ENCODE data around the gene TLR10.

TLR10 gene

DNA sequence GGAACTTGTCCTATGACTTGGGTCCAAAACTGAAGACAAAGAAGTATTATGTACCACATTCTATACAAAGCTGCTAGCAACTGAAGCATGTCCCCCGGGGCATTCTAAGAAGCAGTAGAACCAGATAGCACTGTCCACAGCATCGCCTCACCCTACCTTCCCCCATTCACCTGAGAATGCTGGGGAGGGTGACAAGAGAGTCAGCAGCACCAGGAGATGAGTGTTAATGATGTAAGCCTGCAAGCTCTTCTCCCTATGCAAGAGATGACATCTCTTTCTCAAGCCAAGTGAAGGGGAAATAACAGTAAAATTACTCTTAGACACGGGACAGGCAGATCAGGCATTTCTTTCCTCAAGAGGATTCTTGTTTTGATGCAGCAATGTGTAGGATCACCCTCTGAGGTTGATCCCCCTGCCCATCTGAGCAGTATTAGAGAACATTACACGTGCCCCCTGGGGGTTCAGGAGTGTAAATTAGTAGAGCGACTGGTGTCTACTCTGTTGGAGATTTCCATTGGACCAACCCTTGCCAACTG, 35.7 kb upstream of the TLR10 start:
- H3K4me3 ChIP-seq (ENCODE audit: low read depth, low read length, poor library complexity, severe bottlenecking) = no peak overlapping the region
- H3K9me3 ChIP-seq (ENCODE audit: low read length) = peaks cover 26% of the 10 kb centered on the region
- no peaks in the 10 kb centered on the region for H3F3A ChIP-seq (ENCODE audit: insufficient read depth, low read length)
- H3K79me2 ChIP-seq (ENCODE audit: insufficient read depth, low read length) = no peaks in the 10 kb centered on the region
- no peak overlapping the region for H3K9ac ChIP-seq (ENCODE audit: low read length)
- H3K9me2 ChIP-seq (ENCODE audit: low read depth, low read length) = no peaks in the 10 kb centered on the region
- peak overlapping the region; percentile 47 for H3K27ac ChIP-seq (ENCODE audit: low read depth, low read length, poor library complexity, severe bottlenecking)
- no peak for TF ChIP-seq EZH2 (IDR thresholded peaks at IDR 0.05; ENCODE audit: borderline replicate concordance, low read length)
- TF ChIP-seq, protein P1, sequence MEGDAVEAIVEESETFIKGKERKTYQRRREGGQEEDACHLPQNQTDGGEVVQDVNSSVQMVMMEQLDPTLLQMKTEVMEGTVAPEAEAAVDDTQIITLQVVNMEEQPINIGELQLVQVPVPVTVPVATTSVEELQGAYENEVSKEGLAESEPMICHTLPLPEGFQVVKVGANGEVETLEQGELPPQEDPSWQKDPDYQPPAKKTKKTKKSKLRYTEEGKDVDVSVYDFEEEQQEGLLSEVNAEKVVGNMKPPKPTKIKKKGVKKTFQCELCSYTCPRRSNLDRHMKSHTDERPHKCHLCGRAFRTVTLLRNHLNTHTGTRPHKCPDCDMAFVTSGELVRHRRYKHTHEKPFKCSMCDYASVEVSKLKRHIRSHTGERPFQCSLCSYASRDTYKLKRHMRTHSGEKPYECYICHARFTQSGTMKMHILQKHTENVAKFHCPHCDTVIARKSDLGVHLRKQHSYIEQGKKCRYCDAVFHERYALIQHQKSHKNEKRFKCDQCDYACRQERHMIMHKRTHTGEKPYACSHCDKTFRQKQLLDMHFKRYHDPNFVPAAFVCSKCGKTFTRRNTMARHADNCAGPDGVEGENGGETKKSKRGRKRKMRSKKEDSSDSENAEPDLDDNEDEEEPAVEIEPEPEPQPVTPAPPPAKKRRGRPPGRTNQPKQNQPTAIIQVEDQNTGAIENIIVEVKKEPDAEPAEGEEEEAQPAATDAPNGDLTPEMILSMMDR (IDR thresholded peaks at IDR 0.05; ENCODE audit: low read length) = no peak
- H3K36me3 ChIP-seq (ENCODE audit: insufficient read depth, low read length) = peaks cover 22% of the 10 kb centered on the region
- H4K20me1 ChIP-seq (ENCODE audit: insufficient read depth, low read length) = no peaks in the 10 kb centered on the region
- H3K27me3 ChIP-seq (ENCODE audit: insufficient read depth, low read length) = no peaks in the 10 kb centered on the region
- H3K4me2 ChIP-seq (ENCODE audit: low read length) = peak overlapping the region; percentile 14; the same call in 1 of the 2 replicates
- no peak overlapping the region for H2AFZ ChIP-seq (ENCODE audit: low read length)
- H3K4me1 ChIP-seq (ENCODE audit: insufficient read depth, low read length, severe bottlenecking) = peaks cover 47% of the 10 kb centered on the region

DNA sequence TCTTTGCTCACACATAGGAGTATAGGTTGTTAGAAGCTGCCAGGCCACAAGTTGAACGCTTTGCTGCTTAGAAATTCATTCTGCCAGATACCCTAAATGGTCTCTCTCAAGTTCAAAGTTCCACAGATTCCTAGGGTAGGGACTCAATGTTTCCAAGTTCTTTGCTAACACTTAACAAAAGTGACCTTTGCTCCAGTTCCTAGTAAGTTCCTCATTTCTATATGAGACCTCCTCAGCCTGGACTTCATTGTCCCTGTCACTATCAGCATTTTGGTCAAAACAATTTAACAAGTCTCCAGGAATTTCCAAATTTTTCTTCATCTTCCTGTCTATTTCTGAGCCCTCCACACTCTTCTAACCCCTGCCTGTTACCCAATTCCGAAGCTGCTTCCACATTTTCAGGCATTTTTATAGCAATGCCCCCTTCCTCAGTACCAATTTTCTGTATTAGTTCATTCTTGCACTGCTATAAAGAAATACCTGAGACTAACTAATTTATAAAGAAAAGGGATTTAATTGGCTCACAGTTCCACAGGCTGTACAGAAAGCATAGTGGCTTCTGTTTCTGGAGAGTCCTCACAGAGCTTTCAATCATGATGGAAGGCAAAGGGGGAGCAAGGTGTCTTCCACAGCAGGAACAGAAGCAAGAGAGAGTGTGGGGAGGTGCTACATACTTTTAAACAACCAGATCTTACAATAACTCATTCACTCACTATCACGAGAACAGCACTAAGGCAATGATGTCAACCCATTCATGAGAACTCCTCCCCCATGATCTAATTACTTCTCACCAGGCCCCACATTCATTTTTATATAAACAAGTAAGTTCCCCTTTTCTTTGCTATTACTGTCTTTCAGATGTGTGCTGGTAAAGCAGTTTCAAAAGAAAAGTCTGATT, 33.3 kb upstream of the TLR10 start:
- H3K4me1 ChIP-seq (ENCODE audit: insufficient read depth, low read length, severe bottlenecking) = peaks cover 47% of the 10 kb centered on the region
- H3K9me3 ChIP-seq (ENCODE audit: low read length) = peaks cover 16% of the 10 kb centered on the region; the same call in 1 of the 2 replicates
- no peak overlapping the region for H2AFZ ChIP-seq (ENCODE audit: low read length)
- peak overlapping the region; percentile 34 for H3K4me3 ChIP-seq (ENCODE audit: low read depth, low read length, poor library complexity, severe bottlenecking)
- H3K4me2 ChIP-seq (ENCODE audit: low read length) = peak overlapping the region; percentile 51; the same call in 1 of the 2 replicates
- no peaks in the 10 kb centered on the region for H3F3A ChIP-seq (ENCODE audit: insufficient read depth, low read length)
- H3K27ac ChIP-seq (ENCODE audit: low read depth, low read length, poor library complexity, severe bottlenecking) = peak overlapping the region; percentile 86
- peak overlapping the region; percentile 32 for H3K9ac ChIP-seq (ENCODE audit: low read length)
- H3K79me2 ChIP-seq (ENCODE audit: insufficient read depth, low read length) = no peaks in the 10 kb centered on the region
- H4K20me1 ChIP-seq (ENCODE audit: insufficient read depth, low read length) = no peaks in the 10 kb centered on the region
- peaks cover 18% of the 10 kb centered on the region for H3K36me3 ChIP-seq (ENCODE audit: insufficient read depth, low read length)
- H3K9me2 ChIP-seq (ENCODE audit: low read depth, low read length) = no peaks in the 10 kb centered on the region
- TF ChIP-seq, protein P1 (IDR thresholded peaks at IDR 0.05; ENCODE audit: low read length) = no peak
- TF ChIP-seq EZH2 (IDR thresholded peaks at IDR 0.05; ENCODE audit: borderline replicate concordance, low read length) = no peak
- no peaks in the 10 kb centered on the region for H3K27me3 ChIP-seq (ENCODE audit: insufficient read depth, low read length)

DNA sequence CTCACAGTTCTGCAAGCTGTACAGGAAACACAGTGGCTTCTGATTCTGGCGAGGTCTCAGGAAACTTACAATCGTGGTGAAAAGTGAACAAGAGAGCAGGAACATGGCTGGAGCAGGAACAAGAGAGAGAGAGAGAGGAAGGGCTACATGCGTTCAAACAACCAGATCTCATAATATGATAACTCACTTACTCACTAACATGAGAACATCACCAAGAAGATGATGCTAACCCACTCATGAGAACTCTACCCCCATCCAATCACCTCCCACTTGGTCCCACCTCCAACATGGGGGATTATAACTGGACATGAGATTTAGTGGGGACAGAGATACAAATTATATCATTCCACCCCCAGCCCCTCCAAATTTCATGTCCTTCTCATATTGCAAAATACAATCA, 31.6 kb upstream of the TLR10 start:
- no peaks in the 10 kb centered on the region for H3K9me2 ChIP-seq (ENCODE audit: low read depth, low read length)
- H3F3A ChIP-seq (ENCODE audit: insufficient read depth, low read length) = no peaks in the 10 kb centered on the region
- peaks cover 16% of the 10 kb centered on the region; the same call in 1 of the 2 replicates for H3K9me3 ChIP-seq (ENCODE audit: low read length)
- no peak overlapping the region for H3K27ac ChIP-seq (ENCODE audit: low read depth, low read length, poor library complexity, severe bottlenecking)
- TF ChIP-seq EZH2 (IDR thresholded peaks at IDR 0.05; ENCODE audit: borderline replicate concordance, low read length) = no peak
- TF ChIP-seq, protein P1 (IDR thresholded peaks at IDR 0.05; ENCODE audit: low read length) = no peak
- H3K4me1 ChIP-seq (ENCODE audit: insufficient read depth, low read length, severe bottlenecking) = peaks cover 32% of the 10 kb centered on the region
- H3K4me2 ChIP-seq (ENCODE audit: low read length) = no peak overlapping the region
- H3K9ac ChIP-seq (ENCODE audit: low read length) = no peak overlapping the region
- no peak overlapping the region for H3K4me3 ChIP-seq (ENCODE audit: low read depth, low read length, poor library complexity, severe bottlenecking)
- H3K27me3 ChIP-seq (ENCODE audit: insufficient read depth, low read length) = no peaks in the 10 kb centered on the region
- no peaks in the 10 kb centered on the region for H4K20me1 ChIP-seq (ENCODE audit: insufficient read depth, low read length)
- H3K79me2 ChIP-seq (ENCODE audit: insufficient read depth, low read length) = no peaks in the 10 kb centered on the region
- H3K36me3 ChIP-seq (ENCODE audit: insufficient read depth, low read length) = peaks cover 18% of the 10 kb centered on the region
- no peak overlapping the region for H2AFZ ChIP-seq (ENCODE audit: low read length)
